ENCODE results near the gene CLIC4. TPM values are rescaled to one million over a fixed set of nuclear protein-coding genes. Genes with fewer than 3 reads are reported as not detected.
"Not testable (repeated sequence)": the region's sequence is repeated elsewhere in the genome, so short reads cannot be mapped to it uniquely, and the experiment has no call there.

The CLIC4 gene
- total RNA-seq, 2 donors from 2014 or later: 77.2 to 124 TPM

- Histone ChIP-seq H3K36me3 (no peaks in the 10 kb centered on the region), H3K27ac (peak overlapping the region; percentile 1 to 16), H3K4me1 (replicated peaks) (no peaks in the 10 kb centered on the region), H3K4me3 (no peak overlapping the region), H3K9me3 (no peaks in the 10 kb centered on the region), H3K27me3 (replicated peaks; ENCODE audit: insufficient read depth) (no peaks in the 10 kb centered on the region)
- no peak for TF ChIP-seq POLR2AphosphoS5 (IDR thresholded peaks at IDR 0.05)
- TF ChIP-seq CTCF (IDR thresholded peaks at IDR 0.05): no peak
- no peak for TF ChIP-seq POLR2A (IDR thresholded peaks at IDR 0.05)
- 41% methylated on average over 9 of the region's 9 CpGs for WGBS
- DNase-seq (ENCODE audit: low spot score): no peak
- intact Hi-C loops (cut with DNase I): no loop called here
Measured at GRCh38 chr1:24727501-24728216, 17.6 kb upstream of the CLIC4 start.

- Histone ChIP-seq H3K4me1 (replicated peaks) (no peaks in the 10 kb centered on the region), H3K9me3 (no peaks in the 10 kb centered on the region), H3K27me3 (replicated peaks; ENCODE audit: insufficient read depth) (no peaks in the 10 kb centered on the region), H3K4me3 (no peak overlapping the region), H3K27ac (no peak overlapping the region), H3K36me3 (no peaks in the 10 kb centered on the region)
- no peak for DNase-seq (ENCODE audit: low spot score)
- 80% methylated on average over 10 of the region's 10 CpGs for WGBS
- no peak for TF ChIP-seq POLR2AphosphoS5 (IDR thresholded peaks at IDR 0.05)
- TF ChIP-seq POLR2A (IDR thresholded peaks at IDR 0.05): no peak
- TF ChIP-seq CTCF (IDR thresholded peaks at IDR 0.05): no peak
- intact Hi-C loops (cut with DNase I): no loop called here
Measured at GRCh38 chr1:24728982-24729381, 16.3 kb upstream of the CLIC4 start.

- intact Hi-C loops (cut with DNase I): no loop called here
Measured at GRCh38 chr1:24732186-24732885, 12.9 kb upstream of the CLIC4 start.

GRCh38 chr1:24733342-24733741, 11.9 kb upstream of the CLIC4 start:
- 91% methylated on average over 7 of the region's 7 CpGs for WGBS
- H3K27ac ChIP-seq; DNase-seq (ENCODE audit: low spot score); H3K9me3 ChIP-seq; H3K4me1 ChIP-seq (replicated peaks); H3K36me3 ChIP-seq; H3K27me3 ChIP-seq (replicated peaks; ENCODE audit: insufficient read depth); H3K4me3 ChIP-seq; intact Hi-C loops (cut with DNase I): not testable (repeated sequence)

More at GRCh38 chr1:24732186-24732885, 12.9 kb upstream of the CLIC4 start:
- no peak overlapping the region for H3K4me3 ChIP-seq
- H3K27me3 ChIP-seq (replicated peaks; ENCODE audit: insufficient read depth): no peaks in the 10 kb centered on the region
- DNase-seq (ENCODE audit: low spot score): no peak
- TF ChIP-seq POLR2A (IDR thresholded peaks at IDR 0.05) (no peak), POLR2AphosphoS5 (IDR thresholded peaks at IDR 0.05) (no peak), CTCF (IDR thresholded peaks at IDR 0.05) (no peak)
- no peaks in the 10 kb centered on the region for H3K36me3 ChIP-seq
- H3K9me3 ChIP-seq: no peaks in the 10 kb centered on the region
- no peak overlapping the region for H3K27ac ChIP-seq
- no peaks in the 10 kb centered on the region for H3K4me1 ChIP-seq (replicated peaks)
- WGBS: 82% methylated on average over 4 of the region's 4 CpGs

GRCh38 chr1:24735156-24735508, 10.1 kb upstream of the CLIC4 start:
- H3K9me3 ChIP-seq: no peaks in the 10 kb centered on the region
- H3K4me1 ChIP-seq (replicated peaks): no peaks in the 10 kb centered on the region
- intact Hi-C loops (cut with DNase I): no loop called here
- DNase-seq (ENCODE audit: low spot score): no peak
- no peak overlapping the region for H3K4me3 ChIP-seq
- no peaks in the 10 kb centered on the region for H3K36me3 ChIP-seq
- H3K27ac ChIP-seq: peak overlapping the region; percentile 15 to 48
- 63% methylated on average over 5 of the region's 5 CpGs for WGBS
- no peaks in the 10 kb centered on the region for H3K27me3 ChIP-seq (replicated peaks; ENCODE audit: insufficient read depth)
- TF ChIP-seq POLR2A (IDR thresholded peaks at IDR 0.05) (no peak), CTCF (IDR thresholded peaks at IDR 0.05) (no peak), POLR2AphosphoS5 (IDR thresholded peaks at IDR 0.05) (no peak)
